Rectal smooth muscle tissue (tissue), 1 donor: ENCODE measurements around the gene MGMT.

ENCODE experiments used
- H3K27ac ChIP-seq: one replicate; pipeline ENCODE4 v1.7.0; 2013; ENCODE audit warnings: low read depth, low read length, inconsistent platforms
- H3K27me3 ChIP-seq: one replicate; pipeline ENCODE4 v1.7.0; 2013; ENCODE audit warnings: low read length; ENCODE audit not compliant: control insufficient read depth, insufficient read depth
- H3K36me3 ChIP-seq: one replicate; pipeline ENCODE4 v1.7.0; 2013; ENCODE audit warnings: low read length; ENCODE audit not compliant: control insufficient read depth, insufficient read depth
- H3K4me1 ChIP-seq: one replicate; pipeline ENCODE4 v1.7.0; 2013; ENCODE audit warnings: low read length; ENCODE audit not compliant: control insufficient read depth, insufficient read depth
- H3K4me3 ChIP-seq: one replicate; pipeline ENCODE4 v1.7.0; 2013; ENCODE audit warnings: low read length
- H3K9ac ChIP-seq: one replicate; pipeline ENCODE4 v1.7.0; 2013; ENCODE audit warnings: low read length

MGMT gene

GRCh38 chr10:129815898-129816655 is 349.0 kb downstream of the MGMT start:
- H3K4me3 ChIP-seq = no peak overlapping the region
- no peak overlapping the region for H3K27ac ChIP-seq
- no peak overlapping the region for H3K9ac ChIP-seq
- no peaks in the 10 kb centered on the region for H3K4me1 ChIP-seq
- H3K36me3 ChIP-seq = no peaks in the 10 kb centered on the region
- H3K27me3 ChIP-seq = no peaks in the 10 kb centered on the region

GRCh38 chr10:129816656-129817045 is 349.6 kb downstream of the MGMT start:
- H3K27me3 ChIP-seq = no peaks in the 10 kb centered on the region

More at GRCh38 chr10:129816656-129817045, 349.6 kb downstream of the MGMT start:
- Histone ChIP-seq H3K9ac (no peak overlapping the region), H3K27ac (no peak overlapping the region), H3K4me3 (no peak overlapping the region), H3K36me3 (no peaks in the 10 kb centered on the region), H3K4me1 (no peaks in the 10 kb centered on the region)
